Measurements from ENCODE around the gene CRYBA4. TPM values are rescaled to one million over a fixed set of nuclear protein-coding genes. Genes with fewer than 3 reads are reported as not detected.

The CRYBA4 gene
- total RNA-seq = not detected in 2 replicates

GRCh38 chr22:26621663-26622062, at the start of gene CRYBA4:
TSS of gene CRYBA4 (plus strand) at chr22:26621963. CDS start at chr22:26622597, 634 bp downstream.

GRCh38 chr22:26589845-26590736, 31.7 kb upstream of the CRYBA4 start, which contains the start of gene TPST2:
TSS of gene TPST2 (minus strand) at chr22:26590132. CDS start at chr22:26541630, 48,502 bp downstream.

GRCh38 chr22:26617271-26618199, 4.2 kb upstream of the CRYBA4 start, which contains the start of gene CRYBB1:
TSS of gene CRYBB1 (minus strand) at chr22:26618027. CDS start at chr22:26616319, 1,708 bp downstream.

GRCh38 chr22:26656891-26657851, 35.4 kb downstream of the CRYBA4 start, which contains the start of gene MIAT:
TSS of gene MIAT (plus strand) at chr22:26657588.

Other genes with a start within 250 kb of the CRYBA4 start
- 4.4 and 5.4 TPM in 2 replicates for gene ASPHD2, start 192.7 kb upstream of the CRYBA4 start, total RNA-seq
- gene HPS4, start 138.2 kb upstream of the CRYBA4 start, total RNA-seq = 24.8 and 25.8 TPM in 2 replicates
- gene SRRD, start 138.1 kb upstream of the CRYBA4 start, total RNA-seq = 17.8 and 22.0 TPM in 2 replicates
- 21.7 and 22.2 TPM in 2 replicates for gene TFIP11, start 109.5 kb upstream of the CRYBA4 start, total RNA-seq
- gene TPST2, start 31.8 kb upstream of the CRYBA4 start, total RNA-seq = 32.6 and 40.2 TPM in 2 replicates
- gene CRYBB1, start 3.9 kb upstream of the CRYBA4 start, total RNA-seq = not detected in 2 replicates
- 0.21 and 0.37 TPM in 2 replicates for gene MIAT, start 35.6 kb downstream of the CRYBA4 start, total RNA-seq